ELF-1 (cell line): ENCODE measurements around the gene PBXIP1.

Experiments
- DNase-seq: peaks from one replicate; pipeline ENCODE4 v3.0.0-alpha.2; 2016; ENCODE audit warnings: low read depth, low spot score

The PBXIP1 gene

DNA sequence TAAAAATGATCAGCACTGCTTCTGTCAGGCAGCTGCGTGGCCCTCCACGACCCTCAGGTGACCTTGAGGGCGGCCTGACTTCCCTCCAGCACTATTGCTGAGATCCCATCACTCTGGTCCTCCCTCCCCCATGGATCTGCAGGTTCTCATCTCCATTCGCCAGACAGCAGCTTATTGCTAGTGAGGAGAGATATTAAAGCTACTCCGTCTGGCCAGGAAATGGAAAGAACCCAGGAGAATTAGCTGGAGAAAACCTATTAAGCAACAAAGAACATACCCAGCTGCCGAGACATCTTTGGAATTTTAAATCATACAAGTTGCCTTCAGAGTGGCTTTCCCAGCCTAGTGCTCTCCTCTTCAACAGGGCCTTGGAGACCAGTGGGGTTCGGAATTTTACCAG lies 60.1 kb downstream of the PBXIP1 start:
- DNase-seq = no peak
